Glomerular visceral epithelial cell (primary cell): ENCODE measurements around the gene PIGA.
"Not testable (repeated sequence)": the region's sequence is repeated elsewhere in the genome, so short reads cannot be mapped to it uniquely, and the experiment has no call there.

ENCODE experiments used
- DNase-seq: peaks from one replicate; pipeline ENCODE4 v3.0.0-alpha.2; 2016; ENCODE audit errors: extremely low spot score

PIGA gene

DNA sequence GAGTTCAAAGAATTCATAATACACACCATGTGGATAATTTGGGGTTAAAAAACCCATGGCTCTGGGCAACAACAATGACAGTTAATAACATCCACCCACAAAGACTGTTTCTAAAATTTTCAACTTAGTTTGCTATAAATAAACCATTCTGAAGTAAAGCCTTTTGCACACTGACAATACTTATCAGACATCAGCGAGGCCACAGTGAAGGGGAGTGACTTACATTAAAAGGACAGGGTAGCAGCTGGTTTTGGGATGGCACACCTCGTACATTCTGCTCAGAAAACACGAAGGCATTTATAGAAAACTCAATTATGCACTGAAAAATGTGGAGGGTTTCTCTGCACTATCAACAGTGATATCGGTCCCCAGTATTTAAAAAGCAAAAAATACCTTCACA is 15.0 kb downstream of the PIGA start:
- DNase-seq = no peak

- no peak for DNase-seq
Measured at GRCh38 chrX:15319075-15319474, 16.2 kb downstream of the PIGA start.

DNA sequence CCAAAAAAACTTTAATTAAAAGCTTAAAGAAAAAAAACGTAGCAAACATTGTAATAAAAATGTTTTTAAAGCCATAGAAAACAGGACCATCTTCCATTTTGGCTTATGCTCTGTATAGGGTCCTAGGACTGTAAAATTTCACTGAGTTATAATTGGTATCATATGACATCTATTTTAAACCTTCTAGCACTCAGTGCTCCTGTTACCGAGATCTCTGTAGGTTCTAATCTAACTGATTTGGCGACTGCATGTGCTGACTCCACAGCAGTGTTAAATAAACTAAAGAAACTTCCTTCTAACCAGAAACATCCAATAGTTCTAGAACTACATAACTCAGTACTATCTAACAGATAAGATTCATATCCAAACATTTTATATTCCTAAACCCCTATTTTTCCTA is 19.8 kb downstream of the PIGA start, which contains the start of gene ASB11:
TSS of gene ASB11 (minus strand) at position 132 of the 400 bp plus-strand sequence. CDS start at position 97, 35 bp downstream.
- no peak for DNase-seq

DNA sequence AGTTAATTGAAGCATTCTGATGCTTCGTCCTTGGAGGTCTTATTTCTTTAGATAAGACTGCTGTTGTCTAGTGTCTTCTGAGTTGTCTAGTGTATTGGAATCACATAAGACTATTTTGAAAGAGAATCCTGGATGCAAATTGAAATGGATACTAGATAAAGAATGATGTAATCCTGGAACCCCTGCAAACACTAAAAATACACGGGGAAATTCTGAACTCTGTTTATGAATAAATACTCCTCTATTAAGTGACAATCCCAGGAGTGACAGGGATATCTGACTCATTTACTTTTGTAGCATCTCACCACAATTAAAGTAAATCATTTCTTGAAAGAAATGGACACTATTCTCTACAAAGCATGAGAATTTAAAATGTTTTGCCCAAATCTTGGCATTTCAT is 20.9 kb downstream of the PIGA start:
- no peak for DNase-seq

GRCh38 chrX:15311119-15311518 is 24.2 kb downstream of the PIGA start:
- no peak for DNase-seq

DNA sequence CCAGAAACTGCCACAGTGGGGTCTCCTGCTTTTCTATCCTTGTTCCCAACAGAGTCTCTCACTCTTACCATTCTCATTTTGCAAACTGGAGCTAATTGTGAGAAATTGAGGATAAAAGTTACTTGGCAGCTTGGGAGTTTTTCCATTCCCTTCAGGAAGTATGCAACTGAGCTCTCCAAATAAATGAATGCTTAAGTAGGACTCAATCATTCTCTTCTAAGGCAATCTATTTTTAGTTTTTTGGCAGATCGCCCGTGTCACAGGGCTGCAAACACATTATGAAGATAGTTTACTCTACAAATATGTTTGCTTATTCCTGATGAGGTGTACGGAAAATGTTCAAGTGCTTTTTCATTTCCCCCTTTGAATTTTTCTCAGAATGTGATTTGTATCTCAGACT is 25.2 kb downstream of the PIGA start:
- no peak for DNase-seq

DNA sequence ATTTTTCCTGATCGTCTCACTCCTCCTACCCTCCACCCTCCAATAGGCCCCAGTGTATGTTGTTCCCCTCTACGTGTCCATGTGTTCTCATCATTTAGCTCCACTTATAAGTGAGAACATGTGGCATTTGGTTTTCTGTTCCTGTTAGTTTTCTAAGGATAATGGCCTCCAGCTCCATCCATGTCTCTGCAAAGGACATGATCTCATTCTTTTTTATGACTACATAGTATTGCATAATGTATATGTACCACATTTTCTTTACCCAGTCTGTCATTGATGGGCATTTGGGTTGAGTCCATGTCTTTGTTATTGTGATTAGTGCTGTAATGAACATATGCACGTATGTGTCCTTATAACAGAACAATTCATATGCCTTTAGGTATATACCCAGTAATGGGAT is 29.4 kb downstream of the PIGA start:
- DNase-seq = not testable (repeated sequence)

GRCh38 chrX:15301924-15302323 is 33.4 kb downstream of the PIGA start:
- DNase-seq = peak; percentile 21

DNA sequence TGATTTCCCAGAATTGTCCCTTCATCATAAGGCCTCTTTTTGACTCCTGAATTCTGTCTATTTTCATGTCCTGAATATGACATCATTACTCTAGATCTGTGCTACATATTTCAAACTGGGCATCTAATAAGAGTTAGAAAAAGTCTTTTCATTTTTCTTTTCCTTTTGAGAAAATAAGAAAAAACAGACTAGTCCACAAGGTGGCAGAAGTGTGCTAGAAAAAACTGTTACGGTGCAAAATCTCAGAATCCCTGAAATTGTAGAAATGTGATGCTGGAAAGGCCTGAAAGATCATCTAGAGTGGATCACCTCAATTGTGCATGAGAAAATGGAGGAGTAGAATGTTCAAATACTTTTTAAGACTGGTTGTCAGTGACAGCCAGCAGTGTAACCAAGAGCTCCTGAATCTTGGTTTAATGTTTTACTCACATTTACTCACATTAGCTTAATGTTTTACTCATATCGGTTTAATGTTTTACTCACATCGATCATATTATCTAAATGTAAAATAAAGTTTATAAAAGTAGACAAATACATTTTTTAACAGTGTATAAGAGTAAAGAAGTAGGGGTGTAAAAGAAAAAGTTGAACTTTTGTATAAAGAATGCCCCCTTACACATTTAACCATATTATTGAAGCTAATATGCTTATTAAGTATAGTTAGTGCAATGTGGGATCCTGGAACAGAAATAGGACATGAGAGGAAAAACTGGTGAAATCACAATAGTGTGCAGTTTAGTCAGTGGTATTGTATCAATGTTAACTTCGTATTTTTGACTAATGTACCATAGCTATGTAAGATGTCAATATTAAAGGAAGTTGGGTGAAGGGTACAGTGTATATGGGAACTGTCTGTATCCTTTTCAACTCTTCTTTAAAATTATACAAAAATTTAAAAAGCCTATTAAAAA is 35.1 kb downstream of the PIGA start:
- DNase-seq = peak; percentile 4

GRCh38 chrX:15298780-15299179 is 36.5 kb downstream of the PIGA start:
- no peak for DNase-seq

DNA sequence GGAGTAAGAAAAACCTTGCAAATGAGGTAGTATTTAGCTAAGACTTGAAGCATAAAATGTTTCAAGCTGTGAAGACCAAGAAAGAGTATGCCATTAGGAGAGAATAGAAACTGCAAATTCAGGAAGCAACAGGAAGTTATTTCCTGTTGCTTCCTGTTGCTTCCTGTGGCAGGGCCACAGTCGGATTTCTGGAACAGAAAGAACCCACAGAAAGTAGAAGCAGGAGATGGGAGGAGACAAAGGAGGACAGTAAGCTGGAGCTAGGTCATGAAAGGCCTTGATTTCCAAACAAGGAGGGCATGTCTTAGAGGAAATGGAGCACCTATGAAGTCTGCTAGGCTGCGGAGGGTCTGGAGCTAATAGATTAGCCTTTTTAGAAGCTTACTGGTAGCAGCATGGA is 37.1 kb downstream of the PIGA start:
- DNase-seq = no peak

DNA sequence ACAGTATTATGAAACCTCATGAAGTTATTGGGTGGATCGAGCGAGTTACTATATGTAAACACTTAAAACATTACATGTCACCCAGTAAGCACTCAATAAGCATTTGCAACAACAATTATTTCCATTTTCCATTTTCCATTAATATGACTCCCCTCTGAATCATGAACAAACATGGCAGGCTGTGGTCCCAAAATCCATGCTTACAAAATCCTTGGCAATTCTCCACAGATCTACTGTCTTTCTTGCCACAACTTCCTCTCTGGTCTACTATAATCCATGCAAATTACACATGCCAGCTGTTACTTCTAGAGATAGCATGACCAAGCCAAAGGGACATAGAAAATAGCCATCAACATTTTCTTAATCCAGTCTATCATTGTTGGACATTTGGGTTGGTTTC is 41.9 kb downstream of the PIGA start:
- DNase-seq = no peak

GRCh38 chrX:15292861-15293260 is 42.5 kb downstream of the PIGA start:
- no peak for DNase-seq

GRCh38 chrX:15277604-15278003 is 57.7 kb downstream of the PIGA start:
- DNase-seq = no peak

- no peak for DNase-seq
Measured at GRCh38 chrX:15274946-15275345, 60.4 kb downstream of the PIGA start.

- not testable (repeated sequence) for DNase-seq
Measured at GRCh38 chrX:15273275-15273674, 62.0 kb downstream of the PIGA start.

DNA sequence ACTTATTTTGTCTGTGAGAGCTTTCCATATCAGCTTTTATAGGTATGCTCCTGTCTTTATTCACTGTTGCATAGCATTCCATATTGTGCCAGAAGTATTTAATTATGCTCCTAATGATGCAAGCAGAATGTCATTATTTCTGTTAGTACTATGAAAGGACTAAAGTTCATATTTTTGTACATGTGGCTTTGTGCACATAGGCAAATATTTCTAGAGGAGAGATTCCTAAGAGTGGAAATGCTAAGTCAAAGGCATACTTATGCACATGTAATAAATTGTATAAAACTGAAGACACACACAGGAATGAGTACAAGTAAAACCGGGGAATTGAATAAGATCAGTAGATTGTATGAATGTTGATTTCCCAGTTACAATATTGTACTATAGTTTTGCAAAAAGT is 63.6 kb downstream of the PIGA start:
- no peak for DNase-seq

- DNase-seq = peak; percentile 85
Measured at GRCh38 chrX:15269618-15270521, 65.5 kb downstream of the PIGA start, which contains the start of gene ASB9. Gene ASB9 (minus strand): TSS chrX:15270083. CDS start chrX:15269874, 209 bp downstream.
